ENCODE data around the gene HENMT1. TPM values are rescaled to one million over a fixed set of nuclear protein-coding genes. Genes with fewer than 3 reads are reported as not detected.

Gene HENMT1
- total RNA-seq, 1 donor from 2014 or later, result 17.9 TPM

GRCh38 chr1:108609483-108610049 is 51.3 kb downstream of the HENMT1 start:
- DNase-seq (ENCODE audit: low spot score), result no peak
- Mint-ChIP-seq H3K9me3 (no peaks in the 10 kb centered on the region), H3K36me3 (ENCODE audit: low read depth) (peaks cover 2% of the 10 kb centered on the region), H3K4me1 (ENCODE audit: low read depth) (no peaks in the 10 kb centered on the region), H3K27me3 (ENCODE audit: insufficient read depth) (no peaks in the 10 kb centered on the region), H3K4me3 (no peak overlapping the region), H3K27ac (no peak overlapping the region)
- intact Hi-C loops (cut with micrococcal nuclease), result no loop called here

GRCh38 chr1:108606478-108606877 is 54.4 kb downstream of the HENMT1 start:
- Mint-ChIP-seq H3K4me3 (no peak overlapping the region), H3K27me3 (ENCODE audit: insufficient read depth) (no peaks in the 10 kb centered on the region), H3K4me1 (ENCODE audit: low read depth) (no peaks in the 10 kb centered on the region), H3K9me3 (no peaks in the 10 kb centered on the region), H3K36me3 (ENCODE audit: low read depth) (peaks cover 5% of the 10 kb centered on the region), H3K27ac (no peak overlapping the region)
- DNase-seq (ENCODE audit: low spot score), result no peak
- intact Hi-C loops (cut with micrococcal nuclease), result no loop called here

- Mint-ChIP-seq H3K4me1 (ENCODE audit: low read depth) (no peaks in the 10 kb centered on the region), H3K36me3 (ENCODE audit: low read depth) (peaks cover 5% of the 10 kb centered on the region), H3K27me3 (ENCODE audit: insufficient read depth) (no peaks in the 10 kb centered on the region), H3K27ac (no peak overlapping the region), H3K4me3 (no peak overlapping the region), H3K9me3 (no peaks in the 10 kb centered on the region)
- intact Hi-C loops (cut with micrococcal nuclease), result no loop called here
- no peak for DNase-seq (ENCODE audit: low spot score)
Measured at GRCh38 chr1:108605633-108606032, 55.3 kb downstream of the HENMT1 start.

GRCh38 chr1:108601708-108602410 is 59.0 kb downstream of the HENMT1 start:
- no peak for DNase-seq (ENCODE audit: low spot score)
- Mint-ChIP-seq H3K9me3 (no peaks in the 10 kb centered on the region), H3K27ac (no peak overlapping the region), H3K4me3 (no peak overlapping the region), H3K36me3 (ENCODE audit: low read depth) (peaks cover 5% of the 10 kb centered on the region), H3K27me3 (ENCODE audit: insufficient read depth) (no peaks in the 10 kb centered on the region), H3K4me1 (ENCODE audit: low read depth) (no peaks in the 10 kb centered on the region)
- intact Hi-C loops (cut with micrococcal nuclease), result no loop called here

- Mint-ChIP-seq H3K9me3 (no peaks in the 10 kb centered on the region), H3K27me3 (ENCODE audit: insufficient read depth) (no peaks in the 10 kb centered on the region), H3K36me3 (ENCODE audit: low read depth) (peaks cover 5% of the 10 kb centered on the region), H3K4me1 (ENCODE audit: low read depth) (no peaks in the 10 kb centered on the region), H3K4me3 (no peak overlapping the region), H3K27ac (no peak overlapping the region)
- intact Hi-C loops (cut with micrococcal nuclease), result no loop called here
- DNase-seq (ENCODE audit: low spot score), result no peak
Measured at GRCh38 chr1:108600504-108600903, 60.4 kb downstream of the HENMT1 start.

GRCh38 chr1:108598340-108598739 is 62.6 kb downstream of the HENMT1 start:
- intact Hi-C loops (cut with micrococcal nuclease), result no loop called here
- no peak overlapping the region for H3K27ac Mint-ChIP-seq
- H3K4me3 Mint-ChIP-seq, result no peak overlapping the region
- H3K4me1 Mint-ChIP-seq (ENCODE audit: low read depth), result peaks cover 10% of the 10 kb centered on the region
- H3K27me3 Mint-ChIP-seq (ENCODE audit: insufficient read depth), result peaks cover 2% of the 10 kb centered on the region
- no peak for DNase-seq (ENCODE audit: low spot score)
- no peaks in the 10 kb centered on the region for H3K9me3 Mint-ChIP-seq
- peaks cover 5% of the 10 kb centered on the region for H3K36me3 Mint-ChIP-seq (ENCODE audit: low read depth)

Other genes starting within 250 kb of the HENMT1 start
- 0.13 and 0.47 TPM in 2 replicates for gene NBPF6, start 210.8 kb downstream of the HENMT1 start, total RNA-seq
- 16.7 and 18.5 TPM in 2 replicates for gene EEIG2, start 101.0 kb downstream of the HENMT1 start, total RNA-seq
- gene PRPF38B, start 31.2 kb upstream of the HENMT1 start, total RNA-seq, result 94.4 and 99.8 TPM in 2 replicates
- 0.05 TPM in 1 of 2 replicates, not detected in the other for gene FNDC7, start 51.8 kb upstream of the HENMT1 start, total RNA-seq
- 39.6 and 42.4 TPM in 2 replicates for gene STXBP3, start 85.6 kb upstream of the HENMT1 start, total RNA-seq
- not detected in 2 replicates for gene AKNAD1, start 196.0 kb upstream of the HENMT1 start, total RNA-seq
- 8.4 and 9.5 TPM in 2 replicates for gene GPSM2, start 215.9 kb upstream of the HENMT1 start, total RNA-seq

Measured in activated T-helper 1 cell treated with anti-CD3 and anti-CD28 coated beads, Interleukin-12 subunit alpha, Interleukin-12 subunit beta, Interleukin-2, Interleukin-4 antibody, amounts not matched to agents 30 ng/mL and 10 ng/mL and 1 ng/mL, durations not matched to agents 14 hours and 24 hours and 36 hours (primary cell).